Stomach (tissue), 4 donors: ENCODE measurements around the gene ERC1.

Experiments used
- CTCF ChIP-seq, 7 experiments: fragments of 450-650 bp in 4 of 7; fragments of 200-600 bp in 3 of 7; sonication (generic) in 3 of 7; IDR thresholded peaks; one replicate each; pipeline ENCODE4 v1.5.1; 2016 to 2019; ENCODE audit warnings: antibody characterized with exemption in 7 of 7, control low read depth in 2 of 7, mild to moderate bottlenecking in 1 of 7
- POLR2AphosphoS5 ChIP-seq, 3 donors: sonication (generic); formaldehyde crosslinking; IDR thresholded peaks; one replicate each; pipeline ENCODE4 v1.6.1; 2016; ENCODE audit warnings: antibody characterized with exemption in 3 of 3

- TF ChIP-seq POLR2AphosphoS5 (IDR thresholded peaks at IDR 0.05) (peak in 1 of 3 donors; percentile 58), CTCF (IDR thresholded peaks at IDR 0.05) (no peak)
Observed at GRCh38 chr12:1131811-1132224, 140.8 kb downstream of the ERC1 start.
